Measurements from ENCODE around the gene PPFIA2. TPM values are rescaled to one million over a fixed set of nuclear protein-coding genes. Genes with fewer than 3 reads are reported as not detected.

Gene PPFIA2
- total and polyA plus RNA-seq, 3 donors from 2014 or later, result 10.5 to 22.1 (median 18.3) TPM

DNA sequence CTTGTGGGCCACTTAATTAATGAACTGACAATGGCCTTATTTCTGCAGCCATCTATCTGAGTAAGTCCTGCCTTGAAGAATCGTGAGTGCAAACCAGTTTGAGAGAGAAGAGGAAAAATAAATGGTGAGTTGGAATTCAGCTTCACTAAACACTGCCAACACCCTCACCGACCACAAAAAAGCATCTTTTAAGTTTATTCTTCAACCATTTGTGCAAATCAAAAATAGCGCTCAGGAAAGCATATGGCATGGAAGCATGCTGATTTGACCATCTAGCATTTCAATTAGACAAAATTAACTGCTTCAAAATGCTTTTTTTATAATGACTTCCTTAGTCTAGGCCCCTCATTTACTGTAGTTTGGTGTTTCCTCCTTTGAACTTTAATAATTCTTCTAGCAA, 294.0 kb downstream of the PPFIA2 start:
- Histone ChIP-seq H3K36me3 (ENCODE audit: low read depth, missing control alignments) (no peaks in the 10 kb centered on the region), H3K4me3 (no peak overlapping the region), H3K27me3 (no peaks in the 10 kb centered on the region), H3K9me3 (no peaks in the 10 kb centered on the region), H3K4me1 (no peaks in the 10 kb centered on the region), H3K27ac (no peak overlapping the region)
- intact Hi-C loops (cut with DNase I; ENCODE audit: low total_unique reads), result no loop called here
- DNase-seq, result no peak
- WGBS, 2 donors, result 86 to 91% methylated on average over 3 of the region's 3 CpGs
- TF ChIP-seq, protein P1, sequence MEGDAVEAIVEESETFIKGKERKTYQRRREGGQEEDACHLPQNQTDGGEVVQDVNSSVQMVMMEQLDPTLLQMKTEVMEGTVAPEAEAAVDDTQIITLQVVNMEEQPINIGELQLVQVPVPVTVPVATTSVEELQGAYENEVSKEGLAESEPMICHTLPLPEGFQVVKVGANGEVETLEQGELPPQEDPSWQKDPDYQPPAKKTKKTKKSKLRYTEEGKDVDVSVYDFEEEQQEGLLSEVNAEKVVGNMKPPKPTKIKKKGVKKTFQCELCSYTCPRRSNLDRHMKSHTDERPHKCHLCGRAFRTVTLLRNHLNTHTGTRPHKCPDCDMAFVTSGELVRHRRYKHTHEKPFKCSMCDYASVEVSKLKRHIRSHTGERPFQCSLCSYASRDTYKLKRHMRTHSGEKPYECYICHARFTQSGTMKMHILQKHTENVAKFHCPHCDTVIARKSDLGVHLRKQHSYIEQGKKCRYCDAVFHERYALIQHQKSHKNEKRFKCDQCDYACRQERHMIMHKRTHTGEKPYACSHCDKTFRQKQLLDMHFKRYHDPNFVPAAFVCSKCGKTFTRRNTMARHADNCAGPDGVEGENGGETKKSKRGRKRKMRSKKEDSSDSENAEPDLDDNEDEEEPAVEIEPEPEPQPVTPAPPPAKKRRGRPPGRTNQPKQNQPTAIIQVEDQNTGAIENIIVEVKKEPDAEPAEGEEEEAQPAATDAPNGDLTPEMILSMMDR (IDR thresholded peaks at IDR 0.05), result no peak
- TF ChIP-seq POLR2A (IDR thresholded peaks at IDR 0.05), result no peak

- Histone ChIP-seq H3K4me1 (no peaks in the 10 kb centered on the region), H3K4me3 (no peak overlapping the region), H3K9me3 (no peaks in the 10 kb centered on the region), H3K27ac (no peak overlapping the region), H3K36me3 (ENCODE audit: low read depth, missing control alignments) (no peaks in the 10 kb centered on the region), H3K27me3 (no peaks in the 10 kb centered on the region)
- WGBS, 2 donors, result 67 to 73% methylated on average over 4 of the region's 4 CpGs
- intact Hi-C loops (cut with DNase I; ENCODE audit: low total_unique reads), result no loop called here
- TF ChIP-seq POLR2A (IDR thresholded peaks at IDR 0.05), result no peak
- TF ChIP-seq, protein P1 (IDR thresholded peaks at IDR 0.05), result peak in 1 of 3 experiments; percentile 16
- DNase-seq, result no peak
These were observed 298.0 kb downstream of the PPFIA2 start for GRCh38 chr12:81461163-81461562.

DNA sequence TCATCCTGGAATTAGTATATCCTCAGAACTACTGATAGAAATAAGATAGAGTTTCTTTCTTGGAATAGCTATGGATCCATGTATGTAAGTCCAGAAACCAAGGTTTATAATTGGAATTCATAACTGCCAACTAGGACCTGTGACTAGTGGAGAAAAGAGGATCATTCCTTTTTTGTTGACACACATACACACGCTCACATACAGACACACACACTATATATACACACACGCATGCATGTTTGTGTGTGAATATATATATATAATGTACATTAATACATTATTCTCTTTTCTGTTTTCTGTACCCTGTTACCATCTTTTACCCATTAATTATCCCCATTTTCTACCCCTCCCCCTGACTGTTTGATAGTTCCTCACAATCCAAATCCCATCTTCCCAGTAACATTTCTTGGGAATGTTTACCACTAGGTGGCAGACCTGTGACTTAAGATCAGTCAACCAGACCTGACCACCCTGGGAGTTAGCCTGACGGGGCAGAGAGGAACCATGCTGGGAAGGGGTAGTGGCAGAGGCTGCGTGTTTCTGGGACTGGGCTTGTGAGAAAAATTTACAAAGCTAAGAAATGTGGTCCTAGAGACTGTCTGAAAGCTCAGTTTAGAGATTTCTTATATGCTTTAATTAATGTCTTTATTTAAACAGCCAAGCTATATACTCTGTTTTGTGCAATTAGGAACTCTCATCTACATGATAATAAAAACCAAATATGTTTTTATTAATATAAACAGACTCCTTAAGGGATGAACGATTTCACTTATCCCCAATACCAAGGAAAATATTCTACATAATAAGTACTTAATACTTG, 308.0 kb downstream of the PPFIA2 start:
- DNase-seq, result peak; percentile 53

DNA sequence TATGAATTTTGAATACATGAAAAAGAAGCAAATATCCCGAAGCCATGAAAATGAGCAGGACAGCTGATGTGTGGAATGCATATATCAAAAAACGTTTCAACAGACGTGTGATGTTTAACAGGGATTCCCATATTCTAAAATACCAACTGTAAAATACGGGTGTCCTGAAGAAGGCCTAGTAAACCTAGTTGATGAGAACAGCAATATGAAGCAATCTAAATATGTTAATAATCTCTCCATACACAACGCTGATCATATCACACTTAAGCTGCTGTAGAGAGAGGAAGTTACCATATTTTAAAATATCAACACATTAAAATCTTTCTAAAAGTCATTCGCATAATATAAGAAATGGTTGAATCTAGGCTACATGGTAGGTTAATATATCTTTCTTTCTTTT, 317.5 kb downstream of the PPFIA2 start:
- intact Hi-C loops (cut with DNase I; ENCODE audit: low total_unique reads), result no loop called here
- Histone ChIP-seq H3K9me3 (no peaks in the 10 kb centered on the region), H3K27me3 (no peaks in the 10 kb centered on the region), H3K36me3 (ENCODE audit: low read depth, missing control alignments) (no peaks in the 10 kb centered on the region), H3K4me3 (no peak overlapping the region), H3K4me1 (no peaks in the 10 kb centered on the region), H3K27ac (no peak overlapping the region)
- no peak for TF ChIP-seq POLR2A (IDR thresholded peaks at IDR 0.05)
- TF ChIP-seq, protein P1 (IDR thresholded peaks at IDR 0.05), result no peak
- 85 to 86% methylated on average over 6 of the region's 6 CpGs for WGBS, 2 donors
- no peak for DNase-seq

More for the DNA sequence above, 308.0 kb downstream of the PPFIA2 start:
- H3K9me3 ChIP-seq, result no peaks in the 10 kb centered on the region
- no peak overlapping the region for H3K4me3 ChIP-seq
- H3K27me3 ChIP-seq, result no peaks in the 10 kb centered on the region
- no peak overlapping the region for H3K27ac ChIP-seq
- H3K36me3 ChIP-seq (ENCODE audit: low read depth, missing control alignments), result no peaks in the 10 kb centered on the region
- TF ChIP-seq, protein P1 (IDR thresholded peaks at IDR 0.05), result peak; percentile 39 to 47 (median 40)
- TF ChIP-seq POLR2A (IDR thresholded peaks at IDR 0.05), result no peak
- no peaks in the 10 kb centered on the region for H3K4me1 ChIP-seq
- 50 to 52% methylated on average over 5 of the region's 5 CpGs for WGBS, 2 donors
- intact Hi-C loops (cut with DNase I; ENCODE audit: low total_unique reads), result no loop called here

- Histone ChIP-seq H3K4me3 (no peak overlapping the region), H3K36me3 (ENCODE audit: low read depth, missing control alignments) (no peaks in the 10 kb centered on the region), H3K4me1 (no peaks in the 10 kb centered on the region), H3K27me3 (no peaks in the 10 kb centered on the region), H3K9me3 (no peaks in the 10 kb centered on the region), H3K27ac (no peak overlapping the region)
- TF ChIP-seq POLR2A (IDR thresholded peaks at IDR 0.05), result no peak
- TF ChIP-seq, protein P1 (IDR thresholded peaks at IDR 0.05), result no peak
- DNase-seq, result no peak
- intact Hi-C loops (cut with DNase I; ENCODE audit: low total_unique reads), result no loop called here
- WGBS, 2 donors, result 75 to 76% methylated on average over 3 of the region's 3 CpGs
These were observed 319.1 kb downstream of the PPFIA2 start for GRCh38 chr12:81440001-81440400.
